Activated CD4-positive, alpha-beta T cell treated with anti-CD3 and anti-CD28 coated beads, Interleukin-2, amount 10 ng/mL, durations not matched to agents 24 days and 14 days (primary cell): Measurements from ENCODE around the gene RADIL. TPM values are rescaled to one million over a fixed set of nuclear protein-coding genes. Genes with fewer than 3 reads are reported as not detected.

Source experiments
- DNase-seq: peaks from one replicate; pipeline ENCODE4 v3.0.0; 2022
- H3K27ac Mint-ChIP-seq: one replicate; pipeline ENCODE4 v1.8.0; 2022; ENCODE audit warnings: mild to moderate bottlenecking, mixed read lengths
- H3K27me3 Mint-ChIP-seq: one replicate; pipeline ENCODE4 v1.8.0; 2022; ENCODE audit warnings: mixed read lengths
- H3K36me3 Mint-ChIP-seq: one replicate; pipeline ENCODE4 v1.8.0; 2022; ENCODE audit warnings: low read depth, mild to moderate bottlenecking, mixed read lengths
- H3K4me1 Mint-ChIP-seq: one replicate; pipeline ENCODE4 v1.8.0; 2021; ENCODE audit warnings: mixed read lengths
- H3K4me3 Mint-ChIP-seq: one replicate; pipeline ENCODE4 v1.8.0; 2022; ENCODE audit warnings: mild to moderate bottlenecking, moderate library complexity, mixed read lengths
- H3K9me3 Mint-ChIP-seq: one replicate; pipeline ENCODE4 v1.8.0; 2021; ENCODE audit warnings: mixed read lengths
- intact Hi-C: fragments of 100-400 bp; cut with micrococcal nuclease; formaldehyde crosslinking; loops from one replicate; pipeline ENCODE4 v1.15.1; 2023
- total RNA-seq: library from RNA; stranded (reverse); gene quantifications from 2 replicates; pipeline ENCODE4 v1.2.3, GENCODE V29; 2022

The RADIL gene
- total RNA-seq, 1 donor from 2014 or later, result 0.14 TPM

- intact Hi-C loops, result no loop called here
- Mint-ChIP-seq H3K9me3 (no peaks in the 10 kb centered on the region), H3K4me3 (no peak overlapping the region), H3K36me3 (no peaks in the 10 kb centered on the region), H3K27me3 (no peaks in the 10 kb centered on the region), H3K4me1 (no peaks in the 10 kb centered on the region), H3K27ac (no peak overlapping the region)
- DNase-seq, result no peak
Measured at GRCh38 chr7:4835398-4836205, 47.9 kb downstream of the RADIL start.

- no peaks in the 10 kb centered on the region for H3K27me3 Mint-ChIP-seq
- intact Hi-C loops, result no loop called here
- no peaks in the 10 kb centered on the region for H3K36me3 Mint-ChIP-seq
- H3K4me3 Mint-ChIP-seq, result no peak overlapping the region
- H3K4me1 Mint-ChIP-seq, result peaks cover 4% of the 10 kb centered on the region
- H3K27ac Mint-ChIP-seq, result no peak overlapping the region
- H3K9me3 Mint-ChIP-seq, result no peaks in the 10 kb centered on the region
- no peak for DNase-seq
Measured at GRCh38 chr7:4834601-4835397, 48.7 kb downstream of the RADIL start.

- Mint-ChIP-seq H3K4me3 (no peak overlapping the region), H3K36me3 (no peaks in the 10 kb centered on the region), H3K9me3 (no peaks in the 10 kb centered on the region), H3K27ac (no peak overlapping the region), H3K27me3 (no peaks in the 10 kb centered on the region), H3K4me1 (peaks cover 4% of the 10 kb centered on the region)
- intact Hi-C loops, result no loop called here
- no peak for DNase-seq
Measured at GRCh38 chr7:4833691-4834600, 49.6 kb downstream of the RADIL start.

- intact Hi-C loops, result no loop called here
- H3K36me3 Mint-ChIP-seq, result no peaks in the 10 kb centered on the region
- H3K27me3 Mint-ChIP-seq, result no peaks in the 10 kb centered on the region
- H3K27ac Mint-ChIP-seq, result no peak overlapping the region
- H3K4me3 Mint-ChIP-seq, result no peak overlapping the region
- H3K4me1 Mint-ChIP-seq, result peaks cover 4% of the 10 kb centered on the region
- DNase-seq, result no peak
- H3K9me3 Mint-ChIP-seq, result no peaks in the 10 kb centered on the region
Measured at GRCh38 chr7:4833176-4833575, 50.3 kb downstream of the RADIL start.

- intact Hi-C loops, result no loop called here
- H3K36me3 Mint-ChIP-seq, result no peaks in the 10 kb centered on the region
- no peaks in the 10 kb centered on the region for H3K9me3 Mint-ChIP-seq
- no peak for DNase-seq
- no peak overlapping the region for H3K4me3 Mint-ChIP-seq
- H3K27me3 Mint-ChIP-seq, result no peaks in the 10 kb centered on the region
- H3K27ac Mint-ChIP-seq, result no peak overlapping the region
- peaks cover 4% of the 10 kb centered on the region for H3K4me1 Mint-ChIP-seq
Measured at GRCh38 chr7:4832711-4833110, 50.8 kb downstream of the RADIL start.

- intact Hi-C loops, result loop anchor here (2.0 kb wide), 1 partner anchor 51 kb away; the partner anchor contains the start of gene RADIL
Measured at GRCh38 chr7:4831723-4832495, 51.6 kb downstream of the RADIL start.

GRCh38 chr7:4830176-4830575 lies 53.3 kb downstream of the RADIL start:
- intact Hi-C loops, result loop anchor here (2.0 kb wide), 1 partner anchor 53 kb away; the partner anchor contains the start of gene RADIL
- H3K4me3 Mint-ChIP-seq, result no peak overlapping the region

More at GRCh38 chr7:4831723-4832495, 51.6 kb downstream of the RADIL start:
- Mint-ChIP-seq H3K4me3 (no peak overlapping the region), H3K36me3 (no peaks in the 10 kb centered on the region), H3K9me3 (no peaks in the 10 kb centered on the region), H3K27ac (no peak overlapping the region), H3K4me1 (peaks cover 4% of the 10 kb centered on the region), H3K27me3 (no peaks in the 10 kb centered on the region)
- no peak for DNase-seq

GRCh38 chr7:4828720-4829383 lies 54.7 kb downstream of the RADIL start:
- H3K27me3 Mint-ChIP-seq, result no peaks in the 10 kb centered on the region
- peaks cover 4% of the 10 kb centered on the region for H3K4me1 Mint-ChIP-seq
- no peaks in the 10 kb centered on the region for H3K9me3 Mint-ChIP-seq
- no peak for DNase-seq
- H3K27ac Mint-ChIP-seq, result no peak overlapping the region
- H3K36me3 Mint-ChIP-seq, result no peaks in the 10 kb centered on the region
- intact Hi-C loops, result no loop called here
- no peak overlapping the region for H3K4me3 Mint-ChIP-seq

More at GRCh38 chr7:4830176-4830575, 53.3 kb downstream of the RADIL start:
- no peaks in the 10 kb centered on the region for H3K36me3 Mint-ChIP-seq
- H3K27ac Mint-ChIP-seq, result no peak overlapping the region
- DNase-seq, result peak; percentile 86
- H3K4me1 Mint-ChIP-seq, result peaks cover 4% of the 10 kb centered on the region
- H3K9me3 Mint-ChIP-seq, result no peaks in the 10 kb centered on the region
- no peaks in the 10 kb centered on the region for H3K27me3 Mint-ChIP-seq

GRCh38 chr7:4825081-4825480 lies 58.4 kb downstream of the RADIL start:
- Mint-ChIP-seq H3K4me1 (peaks cover 2% of the 10 kb centered on the region), H3K27me3 (no peaks in the 10 kb centered on the region), H3K36me3 (no peaks in the 10 kb centered on the region), H3K9me3 (no peaks in the 10 kb centered on the region), H3K27ac (no peak overlapping the region), H3K4me3 (no peak overlapping the region)
- intact Hi-C loops, result no loop called here
- no peak for DNase-seq

GRCh38 chr7:4824120-4824775 lies 59.3 kb downstream of the RADIL start:
- H3K4me1 Mint-ChIP-seq, result no peaks in the 10 kb centered on the region
- no peaks in the 10 kb centered on the region for H3K27me3 Mint-ChIP-seq
- DNase-seq, result no peak
- intact Hi-C loops, result no loop called here
- no peaks in the 10 kb centered on the region for H3K36me3 Mint-ChIP-seq
- no peak overlapping the region for H3K27ac Mint-ChIP-seq
- H3K9me3 Mint-ChIP-seq, result no peaks in the 10 kb centered on the region
- H3K4me3 Mint-ChIP-seq, result no peak overlapping the region

- H3K27ac Mint-ChIP-seq, result no peak overlapping the region
- no peak overlapping the region for H3K4me3 Mint-ChIP-seq
- no peaks in the 10 kb centered on the region for H3K4me1 Mint-ChIP-seq
- DNase-seq, result no peak
- H3K9me3 Mint-ChIP-seq, result no peaks in the 10 kb centered on the region
- H3K27me3 Mint-ChIP-seq, result no peaks in the 10 kb centered on the region
- H3K36me3 Mint-ChIP-seq, result no peaks in the 10 kb centered on the region
- intact Hi-C loops, result no loop called here
Measured at GRCh38 chr7:4823441-4824119, 59.9 kb downstream of the RADIL start.

GRCh38 chr7:4822677-4823076 lies 60.8 kb downstream of the RADIL start:
- DNase-seq, result no peak
- Mint-ChIP-seq H3K36me3 (no peaks in the 10 kb centered on the region), H3K9me3 (no peaks in the 10 kb centered on the region), H3K4me1 (no peaks in the 10 kb centered on the region), H3K27ac (no peak overlapping the region), H3K4me3 (no peak overlapping the region), H3K27me3 (no peaks in the 10 kb centered on the region)
- intact Hi-C loops, result no loop called here
